ENCODE data around the gene ENTREP1.

The ENTREP1 gene

DNA sequence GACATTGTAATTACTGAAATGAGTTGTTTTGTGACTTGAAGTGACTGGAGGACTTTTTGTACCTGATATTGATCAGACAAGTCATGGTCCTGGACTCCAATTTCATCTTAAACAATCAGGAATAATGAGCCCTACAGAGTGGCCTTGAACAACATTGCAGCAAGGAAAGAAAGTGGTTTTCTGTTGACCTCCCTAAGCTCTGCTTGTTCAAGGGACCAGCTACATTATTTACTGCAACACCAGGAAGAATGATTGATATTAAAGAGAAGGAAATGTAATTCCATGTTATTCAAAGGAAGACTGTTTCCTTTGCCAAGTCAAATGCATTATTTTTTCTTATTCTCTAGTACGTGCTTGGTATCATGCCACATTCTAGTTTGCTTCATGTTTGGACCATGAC, 22.6 kb downstream of the ENTREP1 start:
- no peaks in the 10 kb centered on the region for H3K9me2 ChIP-seq (ENCODE audit: low read depth, low read length)
- no peak overlapping the region for H2AFZ ChIP-seq (ENCODE audit: low read length)
- TF ChIP-seq, protein P1, sequence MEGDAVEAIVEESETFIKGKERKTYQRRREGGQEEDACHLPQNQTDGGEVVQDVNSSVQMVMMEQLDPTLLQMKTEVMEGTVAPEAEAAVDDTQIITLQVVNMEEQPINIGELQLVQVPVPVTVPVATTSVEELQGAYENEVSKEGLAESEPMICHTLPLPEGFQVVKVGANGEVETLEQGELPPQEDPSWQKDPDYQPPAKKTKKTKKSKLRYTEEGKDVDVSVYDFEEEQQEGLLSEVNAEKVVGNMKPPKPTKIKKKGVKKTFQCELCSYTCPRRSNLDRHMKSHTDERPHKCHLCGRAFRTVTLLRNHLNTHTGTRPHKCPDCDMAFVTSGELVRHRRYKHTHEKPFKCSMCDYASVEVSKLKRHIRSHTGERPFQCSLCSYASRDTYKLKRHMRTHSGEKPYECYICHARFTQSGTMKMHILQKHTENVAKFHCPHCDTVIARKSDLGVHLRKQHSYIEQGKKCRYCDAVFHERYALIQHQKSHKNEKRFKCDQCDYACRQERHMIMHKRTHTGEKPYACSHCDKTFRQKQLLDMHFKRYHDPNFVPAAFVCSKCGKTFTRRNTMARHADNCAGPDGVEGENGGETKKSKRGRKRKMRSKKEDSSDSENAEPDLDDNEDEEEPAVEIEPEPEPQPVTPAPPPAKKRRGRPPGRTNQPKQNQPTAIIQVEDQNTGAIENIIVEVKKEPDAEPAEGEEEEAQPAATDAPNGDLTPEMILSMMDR (IDR thresholded peaks at IDR 0.05; ENCODE audit: low read length), result no peak
- TF ChIP-seq EZH2 (IDR thresholded peaks at IDR 0.05; ENCODE audit: borderline replicate concordance, low read length), result no peak
- H3F3A ChIP-seq (ENCODE audit: insufficient read depth, low read length), result no peaks in the 10 kb centered on the region
- no peaks in the 10 kb centered on the region for H3K36me3 ChIP-seq (ENCODE audit: insufficient read depth, low read length)
- no peak overlapping the region for H3K9ac ChIP-seq (ENCODE audit: low read length)
- H3K27me3 ChIP-seq (ENCODE audit: insufficient read depth, low read length), result no peaks in the 10 kb centered on the region; the same call in 1 of the 2 replicates
- no peaks in the 10 kb centered on the region for H3K9me3 ChIP-seq (ENCODE audit: low read length)
- H3K4me2 ChIP-seq (ENCODE audit: low read length), result no peak overlapping the region
- no peaks in the 10 kb centered on the region for H3K79me2 ChIP-seq (ENCODE audit: insufficient read depth, low read length)
- no peaks in the 10 kb centered on the region for H3K4me1 ChIP-seq (ENCODE audit: insufficient read depth, low read length, severe bottlenecking)
- H4K20me1 ChIP-seq (ENCODE audit: insufficient read depth, low read length), result no peaks in the 10 kb centered on the region
- no peak overlapping the region for H3K27ac ChIP-seq (ENCODE audit: low read depth, low read length, poor library complexity, severe bottlenecking)
- H3K4me3 ChIP-seq (ENCODE audit: low read depth, low read length, poor library complexity, severe bottlenecking), result no peak overlapping the region

DNA sequence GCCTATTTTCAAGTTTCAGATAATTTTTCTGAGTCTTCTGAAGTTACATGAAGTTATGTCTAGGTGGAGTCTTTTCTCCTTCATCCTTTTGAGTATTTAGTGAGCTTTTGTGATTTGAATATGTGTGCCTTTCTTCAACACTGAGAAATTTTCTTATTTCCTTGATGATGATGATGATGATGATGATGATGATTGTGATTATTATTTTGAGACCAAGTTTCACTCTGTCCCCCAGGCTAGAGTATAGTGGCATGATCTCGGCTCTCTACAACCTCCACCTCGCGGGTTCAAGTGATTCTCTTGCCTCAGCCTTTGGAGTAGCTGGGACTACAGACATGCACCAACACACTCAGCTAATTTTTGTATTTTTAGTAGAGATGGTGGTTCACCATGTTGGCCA, 26.2 kb downstream of the ENTREP1 start:
- no peaks in the 10 kb centered on the region for H3K9me3 ChIP-seq (ENCODE audit: low read length)
- TF ChIP-seq, protein P1 (IDR thresholded peaks at IDR 0.05; ENCODE audit: low read length), result no peak
- no peak for TF ChIP-seq EZH2 (IDR thresholded peaks at IDR 0.05; ENCODE audit: borderline replicate concordance, low read length)
- H3K36me3 ChIP-seq (ENCODE audit: insufficient read depth, low read length), result no peaks in the 10 kb centered on the region
- no peaks in the 10 kb centered on the region for H3K79me2 ChIP-seq (ENCODE audit: insufficient read depth, low read length)
- no peaks in the 10 kb centered on the region for H3K27me3 ChIP-seq (ENCODE audit: insufficient read depth, low read length)
- no peaks in the 10 kb centered on the region for H3F3A ChIP-seq (ENCODE audit: insufficient read depth, low read length)
- no peak overlapping the region for H3K9ac ChIP-seq (ENCODE audit: low read length)
- H3K4me1 ChIP-seq (ENCODE audit: insufficient read depth, low read length, severe bottlenecking), result no peaks in the 10 kb centered on the region
- H4K20me1 ChIP-seq (ENCODE audit: insufficient read depth, low read length), result no peaks in the 10 kb centered on the region
- H3K9me2 ChIP-seq (ENCODE audit: low read depth, low read length), result no peaks in the 10 kb centered on the region
- no peak overlapping the region for H3K27ac ChIP-seq (ENCODE audit: low read depth, low read length, poor library complexity, severe bottlenecking)
- no peak overlapping the region for H3K4me3 ChIP-seq (ENCODE audit: low read depth, low read length, poor library complexity, severe bottlenecking)
- no peak overlapping the region for H3K4me2 ChIP-seq (ENCODE audit: low read length)
- no peak overlapping the region for H2AFZ ChIP-seq (ENCODE audit: low read length)

DNA sequence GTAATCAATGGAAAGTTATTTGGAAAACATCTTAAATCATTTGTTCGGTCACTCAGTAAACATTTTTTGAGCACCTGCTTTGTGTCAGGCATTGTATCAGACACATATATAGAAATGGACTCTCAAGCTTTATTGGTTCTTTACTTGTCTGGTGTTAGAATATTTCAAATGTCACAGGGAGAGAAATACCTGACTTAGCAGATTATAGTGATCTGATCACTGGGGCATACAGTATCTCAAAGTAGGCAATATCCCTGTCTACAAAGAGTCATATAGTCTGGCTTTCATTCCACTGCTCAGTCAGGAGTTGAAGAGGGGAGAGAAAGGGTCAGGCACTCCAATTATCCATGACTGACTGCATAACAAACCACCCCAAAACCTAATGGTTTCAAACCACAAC, 30.2 kb downstream of the ENTREP1 start:
- TF ChIP-seq, protein P1 (IDR thresholded peaks at IDR 0.05; ENCODE audit: low read length), result no peak
- no peak for TF ChIP-seq EZH2 (IDR thresholded peaks at IDR 0.05; ENCODE audit: borderline replicate concordance, low read length)

More for the DNA sequence above, 30.2 kb downstream of the ENTREP1 start:
- Histone ChIP-seq H3K4me1 (ENCODE audit: insufficient read depth, low read length, severe bottlenecking) (no peaks in the 10 kb centered on the region), H3K27me3 (ENCODE audit: insufficient read depth, low read length) (no peaks in the 10 kb centered on the region), H4K20me1 (ENCODE audit: insufficient read depth, low read length) (no peaks in the 10 kb centered on the region), H3F3A (ENCODE audit: insufficient read depth, low read length) (no peaks in the 10 kb centered on the region), H2AFZ (ENCODE audit: low read length) (no peak overlapping the region), H3K9me3 (ENCODE audit: low read length) (no peaks in the 10 kb centered on the region), H3K27ac (ENCODE audit: low read depth, low read length, poor library complexity, severe bottlenecking) (no peak overlapping the region), H3K4me2 (ENCODE audit: low read length) (no peak overlapping the region), H3K79me2 (ENCODE audit: insufficient read depth, low read length) (no peaks in the 10 kb centered on the region), H3K9ac (ENCODE audit: low read length) (no peak overlapping the region), H3K36me3 (ENCODE audit: insufficient read depth, low read length) (no peaks in the 10 kb centered on the region), H3K4me3 (ENCODE audit: low read depth, low read length, poor library complexity, severe bottlenecking) (no peak overlapping the region), H3K9me2 (ENCODE audit: low read depth, low read length) (no peaks in the 10 kb centered on the region)
